AG09309 (cell line): ENCODE measurements around the gene COPB2.
"Not testable (repeated sequence)": the region's sequence is repeated elsewhere in the genome, so short reads cannot be mapped to it uniquely, and the experiment has no call there.

Experiments used
- DNase-seq: peaks from one replicate; pipeline ENCODE4 v3.0.0-alpha.2; 2010; ENCODE audit warnings: low read depth
- H3K4me3 ChIP-seq: 2 replicates; pipeline ENCODE4 v1.5.1; 2011; ENCODE audit warnings: mild to moderate bottlenecking, low read depth, low read length, moderate library complexity; ENCODE audit not compliant: control insufficient read depth
- CTCF ChIP-seq: IDR thresholded peaks from 2 replicates; pipeline ENCODE4 v1.5.1; 2011; ENCODE audit warnings: mild to moderate bottlenecking, low read depth, low read length, inconsistent platforms; ENCODE audit not compliant: insufficient read depth, control insufficient read depth; ENCODE audit errors: missing control alignments

The COPB2 gene

GRCh38 chr3:139340784-139341183 is 48.7 kb downstream of the COPB2 start:
- H3K4me3 ChIP-seq = no peak overlapping the region
- no peak for TF ChIP-seq CTCF
- no peak for DNase-seq

GRCh38 chr3:139339219-139339906 is 50.1 kb downstream of the COPB2 start:
- DNase-seq = no peak
- no peak for TF ChIP-seq CTCF
- H3K4me3 ChIP-seq = no peak overlapping the region

- DNase-seq = no peak
- no peak overlapping the region for H3K4me3 ChIP-seq
- TF ChIP-seq CTCF = no peak
Observed at GRCh38 chr3:139338405-139338804, 51.0 kb downstream of the COPB2 start.

GRCh38 chr3:139334675-139335074 is 54.8 kb downstream of the COPB2 start:
- not testable (repeated sequence) for DNase-seq

GRCh38 chr3:139332092-139332491 is 57.4 kb downstream of the COPB2 start:
- no peak overlapping the region for H3K4me3 ChIP-seq
- no peak for DNase-seq
- no peak for TF ChIP-seq CTCF

More at GRCh38 chr3:139334675-139335074, 54.8 kb downstream of the COPB2 start:
- not testable (repeated sequence) for H3K4me3 ChIP-seq

- DNase-seq = no peak
- peak; percentile 100 for TF ChIP-seq CTCF
- H3K4me3 ChIP-seq = no peak overlapping the region; the same call in 1 of the 2 replicates
Observed at GRCh38 chr3:139329364-139329850, 60.0 kb downstream of the COPB2 start.

GRCh38 chr3:139328356-139328755 is 61.1 kb downstream of the COPB2 start:
- H3K4me3 ChIP-seq = no peak overlapping the region
- no peak for DNase-seq
- TF ChIP-seq CTCF = no peak
